22Rv1 (cell line): ENCODE measurements around the gene FABP3.

Experiments
- ZFX ChIP-seq: fragments of 450-650 bp; IDR thresholded peaks from 2 replicates; pipeline ENCODE4 v1.6.1; 2017; ENCODE audit warnings: antibody characterized with exemption, borderline replicate concordance
- TF ChIP-seq, protein P1 (sequence below): fragments of 450-650 bp; IDR thresholded peaks from 2 replicates; pipeline ENCODE4 v1.5.1; 2017; ENCODE audit warnings: mild to moderate bottlenecking

DNA sequence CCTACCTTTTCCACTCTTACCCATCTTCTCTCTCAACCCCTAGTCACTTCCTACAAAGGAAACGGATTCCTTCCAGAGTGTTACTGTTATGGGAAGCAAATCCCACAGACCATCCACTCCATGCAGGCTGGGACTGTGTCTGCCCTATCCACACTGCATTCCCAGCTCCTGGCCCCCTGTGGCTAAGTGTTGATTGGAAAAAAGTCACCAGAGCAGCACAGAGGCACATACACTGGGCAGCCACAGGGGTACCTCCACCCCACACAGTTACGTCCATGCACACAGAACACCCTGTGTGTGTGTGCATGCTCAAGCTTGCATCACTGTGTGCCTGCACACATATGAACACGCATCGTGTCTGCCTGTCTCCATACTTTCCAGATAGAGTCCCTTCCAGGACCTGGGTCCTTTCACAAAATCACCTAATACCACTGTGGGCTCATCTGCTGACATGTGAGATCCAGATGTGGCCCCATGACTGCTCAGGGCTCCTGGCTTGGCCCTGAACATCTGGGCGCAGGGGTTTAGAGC lies 36.0 kb upstream of the FABP3 start:
- TF ChIP-seq, protein P1, sequence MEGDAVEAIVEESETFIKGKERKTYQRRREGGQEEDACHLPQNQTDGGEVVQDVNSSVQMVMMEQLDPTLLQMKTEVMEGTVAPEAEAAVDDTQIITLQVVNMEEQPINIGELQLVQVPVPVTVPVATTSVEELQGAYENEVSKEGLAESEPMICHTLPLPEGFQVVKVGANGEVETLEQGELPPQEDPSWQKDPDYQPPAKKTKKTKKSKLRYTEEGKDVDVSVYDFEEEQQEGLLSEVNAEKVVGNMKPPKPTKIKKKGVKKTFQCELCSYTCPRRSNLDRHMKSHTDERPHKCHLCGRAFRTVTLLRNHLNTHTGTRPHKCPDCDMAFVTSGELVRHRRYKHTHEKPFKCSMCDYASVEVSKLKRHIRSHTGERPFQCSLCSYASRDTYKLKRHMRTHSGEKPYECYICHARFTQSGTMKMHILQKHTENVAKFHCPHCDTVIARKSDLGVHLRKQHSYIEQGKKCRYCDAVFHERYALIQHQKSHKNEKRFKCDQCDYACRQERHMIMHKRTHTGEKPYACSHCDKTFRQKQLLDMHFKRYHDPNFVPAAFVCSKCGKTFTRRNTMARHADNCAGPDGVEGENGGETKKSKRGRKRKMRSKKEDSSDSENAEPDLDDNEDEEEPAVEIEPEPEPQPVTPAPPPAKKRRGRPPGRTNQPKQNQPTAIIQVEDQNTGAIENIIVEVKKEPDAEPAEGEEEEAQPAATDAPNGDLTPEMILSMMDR: no peak
- TF ChIP-seq ZFX: no peak
